H1 (cell line): ENCODE data around the gene GPR68. TPM values are rescaled to one million over a fixed set of nuclear protein-coding genes. Genes with fewer than 3 reads are reported as not detected.

Source experiments
- CTCF ChIA-PET: fragments of 300-600 bp; sonication (Branson Sonifier 250); formaldehyde crosslinking; loops from one replicate; lab custom pipeline; 2021; ENCODE audit not compliant: partially characterized antibody; lab: Charles Lee
- POLR2A ChIA-PET: fragments of 300-600 bp; sonication (Branson Sonifier 250); formaldehyde crosslinking; loops from one replicate; lab custom pipeline; 2021; ENCODE audit warnings: inconsistent platforms; ENCODE audit not compliant: partially characterized antibody; lab: Charles Lee
- DNase-seq, 2 experiments: peaks; one replicate each; pipeline versions ENCODE4 v3.0.0 to v3.0.0-alpha.2; 2010 to 2022; ENCODE audit warnings: low spot score in 2 of 2, low read depth in 1 of 2, mixed read lengths in 1 of 2
- FAIRE-seq: peaks from 2 replicates; lab custom pipeline; 2011; peaks lifted over from hg19 to GRCh38; lab: Jason Lieb, UNC
- H2AFZ ChIP-seq: 2 replicates; pipeline ENCODE4 v1.8.1; 2012; ENCODE audit warnings: low read length, inconsistent platforms
- H2AK5ac ChIP-seq: 2 replicates; pipeline ENCODE4 v1.6.1; 2013; ENCODE audit warnings: low read depth, low read length
- H2BK120ac ChIP-seq: replicated peaks from 2 replicates; pipeline ENCODE3; 2013; ENCODE audit warnings: low read depth, low read length, inconsistent platforms
- H2BK12ac ChIP-seq: 2 replicates; pipeline ENCODE4 v1.6.1; 2013; ENCODE audit warnings: low read depth, low read length
- H2BK15ac ChIP-seq: 2 replicates; pipeline ENCODE4 v1.6.1; 2013; ENCODE audit warnings: low read length
- H2BK20ac ChIP-seq: 2 replicates; pipeline ENCODE4 v1.6.1; 2013; ENCODE audit warnings: low read length
- H2BK5ac ChIP-seq: 2 replicates; pipeline ENCODE4 v1.6.1; 2013; ENCODE audit warnings: low read depth, low read length
- H3K14ac ChIP-seq: 2 replicates; pipeline ENCODE4 v1.6.1; 2013; ENCODE audit warnings: inconsistent platforms; ENCODE audit not compliant: insufficient read length
- H3K18ac ChIP-seq: 2 replicates; pipeline ENCODE4 v1.6.1; 2013; ENCODE audit warnings: low read length; ENCODE audit errors: extremely low read depth
- H3K23ac ChIP-seq: 2 replicates; pipeline ENCODE4 v1.6.1; 2013; ENCODE audit warnings: inconsistent platforms; ENCODE audit not compliant: insufficient read length
- H3K23me2 ChIP-seq: 2 replicates; pipeline ENCODE4 v1.6.1; 2013; ENCODE audit warnings: low read depth, low read length
- H3K27ac ChIP-seq: 2 replicates; pipeline ENCODE4 v1.6.1; 2011; ENCODE audit warnings: low read depth, low read length, inconsistent platforms
- H3K27me3 ChIP-seq, 4 experiments: replicated peaks in 1 of 4; 1 replicate in 1 of 4; 2 replicates in 3 of 4; pipeline versions ENCODE4 v1.6.1 to v1.8.1; 2011 to 2013; ENCODE audit warnings: low read length in 3 of 4, mild to moderate bottlenecking in 3 of 4, inconsistent platforms in 2 of 4, mixed read lengths in 2 of 4, moderate library complexity in 1 of 4; ENCODE audit not compliant: control insufficient read depth in 3 of 4, insufficient read depth in 3 of 4; ENCODE audit errors: extremely low read depth in 1 of 4
- H3K36me3 ChIP-seq, 4 experiments: 2 replicates each; pipeline versions ENCODE4 v1.6.1 to v1.8.1; 2011 to 2013; ENCODE audit warnings: mild to moderate bottlenecking in 4 of 4, low read length in 3 of 4, moderate library complexity in 2 of 4, control low read depth in 1 of 4, inconsistent platforms in 1 of 4; ENCODE audit not compliant: insufficient read depth in 4 of 4, control insufficient read depth in 2 of 4
- H3K4ac ChIP-seq: replicated peaks from 2 replicates; pipeline ENCODE3; 2013; ENCODE audit warnings: low read length, low read depth, mixed read lengths, inconsistent platforms; ENCODE audit not compliant: insufficient read length
- H3K4me1 ChIP-seq, 4 experiments: replicated peaks in 1 of 4; 1 replicate in 1 of 4; 2 replicates in 3 of 4; pipeline versions ENCODE4 v1.6.1 to v1.8.1; 2011 to 2013; ENCODE audit warnings: low read length in 3 of 4, inconsistent platforms in 2 of 4, mixed read lengths in 1 of 4; ENCODE audit not compliant: insufficient read depth in 4 of 4, control insufficient read depth in 3 of 4
- H3K4me2 ChIP-seq, 2 experiments: 2 replicates each; pipeline versions ENCODE4 v1.6.1 to v1.8.1; 2011 to 2013; ENCODE audit warnings: low read depth in 2 of 2, low read length in 2 of 2, control low read depth in 1 of 2, inconsistent platforms in 1 of 2, mild to moderate bottlenecking in 1 of 2; ENCODE audit not compliant: insufficient read depth in 1 of 2
- H3K4me3 ChIP-seq, 4 experiments: fragments of 200-600, 300-600 bp in 1 of 4; sonication (generic), shearing (Covaris generic), sonication (Bioruptor Twin) in 1 of 4; 2 replicates each; pipeline versions ENCODE4 v1.5.1 to v1.8.1; 2011 to 2016; ENCODE audit warnings: low read length in 4 of 4, low read depth in 3 of 4, control low read depth in 2 of 4, inconsistent platforms in 2 of 4, mild to moderate bottlenecking in 2 of 4, mixed read lengths in 1 of 4, moderate library complexity in 1 of 4; ENCODE audit not compliant: insufficient read depth in 2 of 4; ENCODE audit errors: extremely low read depth in 1 of 4
- H3K56ac ChIP-seq: replicated peaks from 2 replicates; pipeline ENCODE3; 2013; ENCODE audit warnings: low read depth, mild to moderate bottlenecking, mixed read lengths, low read length, inconsistent platforms; ENCODE audit not compliant: insufficient read length
- H3K79me1 ChIP-seq: 2 replicates; pipeline ENCODE4 v1.6.1; 2013; ENCODE audit warnings: low read depth, low read length, control low read depth
- H3K79me2 ChIP-seq, 2 experiments: 2 replicates each; pipeline versions ENCODE4 v1.6.1 to v1.8.1; 2012 to 2013; ENCODE audit warnings: low read length in 2 of 2, mild to moderate bottlenecking in 2 of 2, inconsistent platforms in 1 of 2; ENCODE audit not compliant: insufficient read depth in 2 of 2, control insufficient read depth in 1 of 2
- H3K9ac ChIP-seq, 4 experiments: replicated peaks in 1 of 4; 1 replicate in 1 of 4; 2 replicates in 3 of 4; pipeline versions ENCODE4 v1.6.1 to v1.8.1; 2011 to 2013; ENCODE audit warnings: low read depth in 3 of 4, low read length in 3 of 4, control low read depth in 2 of 4, mild to moderate bottlenecking in 2 of 4, moderate library complexity in 2 of 4, inconsistent platforms in 1 of 4; ENCODE audit errors: extremely low read depth in 1 of 4
- H3K9me3 ChIP-seq, 2 experiments: 2 replicates each; pipeline versions ENCODE4 v1.6.1 to v1.8.1; 2012 to 2013; ENCODE audit warnings: mild to moderate bottlenecking in 2 of 2, moderate library complexity in 2 of 2, control low read depth in 1 of 2, inconsistent platforms in 1 of 2, low read depth in 1 of 2, low read length in 1 of 2, mixed read lengths in 1 of 2; ENCODE audit not compliant: insufficient read depth in 2 of 2
- H4K20me1 ChIP-seq, 2 experiments: replicated peaks in 1 of 2; 2 replicates each; pipeline versions ENCODE3 to v1.8.1; 2011 to 2013; ENCODE audit warnings: inconsistent platforms in 2 of 2, low read length in 2 of 2, mild to moderate bottlenecking in 1 of 2; ENCODE audit not compliant: insufficient read depth in 2 of 2, control insufficient read depth in 1 of 2
- H4K5ac ChIP-seq: 2 replicates; pipeline ENCODE4 v1.6.1; 2013; ENCODE audit warnings: low read length, low read depth, mixed read lengths, inconsistent platforms; ENCODE audit not compliant: insufficient read length
- H4K8ac ChIP-seq: 2 replicates; pipeline ENCODE4 v1.8.0; 2013; ENCODE audit warnings: mild to moderate bottlenecking, moderate library complexity, low read length, inconsistent platforms; ENCODE audit not compliant: insufficient read depth; ENCODE audit errors: extremely low read depth
- H4K91ac ChIP-seq: replicated peaks from 2 replicates; pipeline ENCODE3; 2013; ENCODE audit warnings: low read length, mixed read lengths, inconsistent platforms; ENCODE audit not compliant: insufficient read length
- BACH1 ChIP-seq: IDR thresholded peaks from 2 replicates; pipeline ENCODE4 v1.6.1; 2012; ENCODE audit warnings: low read length, improper control_type of control experiment
- BCL11A ChIP-seq, 2 experiments: IDR thresholded peaks; one replicate each; pipeline ENCODE4 v1.6.1; 2011; ENCODE audit warnings: low read depth in 2 of 2, low read length in 2 of 2, mild to moderate bottlenecking in 2 of 2
- CREB1 ChIP-seq: IDR thresholded peaks from 2 replicates; pipeline ENCODE4 v1.6.1; 2012; ENCODE audit warnings: inconsistent platforms
- JUND ChIP-seq: IDR thresholded peaks from 2 replicates; pipeline ENCODE4 v1.6.1; 2011; ENCODE audit warnings: mild to moderate bottlenecking, improper control_type of control experiment, low read length
- PHF8 ChIP-seq: fragments of 200-600 bp; sonication (generic); conservative IDR thresholded peaks from 2 replicates; pipeline ENCODE4 v1.7.1; 2012; ENCODE audit warnings: low read depth, mild to moderate bottlenecking, inconsistent platforms, low read length, moderate library complexity
- RFX5 ChIP-seq: IDR thresholded peaks from 2 replicates; pipeline ENCODE4 v1.6.1; 2011; ENCODE audit warnings: low read depth, low read length, improper control_type of control experiment, borderline replicate concordance
- SIX5 ChIP-seq: IDR thresholded peaks from 2 replicates; pipeline ENCODE4 v1.6.1; 2011; ENCODE audit warnings: mild to moderate bottlenecking, low read depth, low read length
- WGBS, 2 experiments: shearing (Covaris generic) in 1 of 2; methylation state at CpG; one replicate each; pipeline versions ENCODE4 v1.1.6 to v1.1.7; 2013 to 2015; ENCODE audit warnings: low lambda C conversion rate in 2 of 2, mixed read lengths in 2 of 2, inconsistent platforms in 1 of 2, low coverage in 1 of 2, missing lambda C conversion rate in 1 of 2; ENCODE audit not compliant: insufficient replicate concordance in 2 of 2, insufficient coverage in 1 of 2, insufficient read length in 1 of 2; ENCODE audit errors: extremely low coverage in 1 of 2, missing lambda C conversion rate in 1 of 2; 5-methylcytosine and 5-hydroxymethylcytosine counted together
- polyA plus RNA-seq, 7 experiments: library from polyadenylated mRNA; depleted of rRNA in 3 of 7; stranded (reverse) in 5 of 7; unstranded in 2 of 7; fragments of >200 nt in 5 of 7; fragments of 200-250 nt in 2 of 7; gene quantifications; 1 replicate in 5 of 7; 2 replicates in 1 of 7; 4 replicates in 1 of 7; pipeline versions ENCODE4 v1.2.1 to v1.2.3, GENCODE V29; 2011 to 2013; ENCODE audit warnings: missing spikeins in 2 of 7, mixed read lengths in 2 of 7
- total RNA-seq: library from RNA; stranded (reverse); fragmentation: NEBNext Ultra II Directional; extraction: Animal tissue kit (Norgen Biotek cat#: 25700); gene quantifications from 2 replicates; pipeline ENCODE4 v1.2.1, GENCODE V29; 2021

GPR68 gene
- total and polyA plus RNA-seq, 2 of the 8 experiments (the other 6 are each of a cell fraction or from before 2014, with no cell fraction given): 0.22 to 0.76 TPM

GRCh38 chr14:91280129-91280528 is 35.6 kb upstream of the GPR68 start:
- Histone ChIP-seq H3K4ac (no peak overlapping the region), H2BK20ac (no peak overlapping the region), H4K8ac (no peak overlapping the region), H3K36me3 (peaks cover 14 to 66% (median 46%) of the 10 kb centered on the region in 4 experiments), H2BK15ac (no peak overlapping the region), H2AK5ac (no peak overlapping the region), H3K56ac (no peak overlapping the region), H3K18ac (no peak overlapping the region), H3K27me3 (no peaks in the 10 kb centered on the region), H2AFZ (no peak overlapping the region), H2BK120ac (no peak overlapping the region), H4K20me1 (peaks cover 2 to 3% of the 10 kb centered on the region in 2 experiments), H3K23ac (no peak overlapping the region), H3K4me1 (no peaks in the 10 kb centered on the region), H4K91ac (no peak overlapping the region), H3K4me2 (no peak overlapping the region), H3K27ac (no peak overlapping the region), H3K79me2 (no peaks in the 10 kb centered on the region), H4K5ac (no peak overlapping the region), H3K9ac (no peak overlapping the region), H3K9me3 (no peaks in the 10 kb centered on the region), H2BK5ac (no peak overlapping the region), H3K23me2 (no peaks in the 10 kb centered on the region), H3K14ac (no peak overlapping the region), H3K4me3 (no peak overlapping the region), H3K79me1 (no peaks in the 10 kb centered on the region), H2BK12ac (no peak overlapping the region)
- no peak for FAIRE-seq
- no peak for DNase-seq
- TF ChIP-seq CREB1: no peak
- TF ChIP-seq JUND: no peak
- no peak for TF ChIP-seq BCL11A (IDR thresholded peaks at IDR 0.05; ENCODE audit: low read depth in 2 of 2, low read length in 2 of 2)
- TF ChIP-seq PHF8: no peak
- no peak for TF ChIP-seq RFX5
- no peak for TF ChIP-seq SIX5
- TF ChIP-seq BACH1: no peak
- ChIA-PET POLR2A (no interaction called here), CTCF (interaction anchor here (2.1 kb wide), 1 partner anchor 103 kb away, joined by 6 read pairs; no protein-coding TSS in a partner anchor)
- 96% methylated on average over 5 of the region's 5 CpGs; no CpG with 5 or more reads in 1 of the 2 experiments for WGBS, 2 experiments
